ENCODE results near the gene CDH16. TPM values are rescaled to one million over a fixed set of nuclear protein-coding genes. Genes with fewer than 3 reads are reported as not detected.
A peak's percentile ranks its signal among the peaks of the same experiment; 100 is the strongest.

CDH16 gene
- total and polyA plus RNA-seq, 2 experiments from 2014 or later, result 3.2 to 4.4 TPM

DNA sequence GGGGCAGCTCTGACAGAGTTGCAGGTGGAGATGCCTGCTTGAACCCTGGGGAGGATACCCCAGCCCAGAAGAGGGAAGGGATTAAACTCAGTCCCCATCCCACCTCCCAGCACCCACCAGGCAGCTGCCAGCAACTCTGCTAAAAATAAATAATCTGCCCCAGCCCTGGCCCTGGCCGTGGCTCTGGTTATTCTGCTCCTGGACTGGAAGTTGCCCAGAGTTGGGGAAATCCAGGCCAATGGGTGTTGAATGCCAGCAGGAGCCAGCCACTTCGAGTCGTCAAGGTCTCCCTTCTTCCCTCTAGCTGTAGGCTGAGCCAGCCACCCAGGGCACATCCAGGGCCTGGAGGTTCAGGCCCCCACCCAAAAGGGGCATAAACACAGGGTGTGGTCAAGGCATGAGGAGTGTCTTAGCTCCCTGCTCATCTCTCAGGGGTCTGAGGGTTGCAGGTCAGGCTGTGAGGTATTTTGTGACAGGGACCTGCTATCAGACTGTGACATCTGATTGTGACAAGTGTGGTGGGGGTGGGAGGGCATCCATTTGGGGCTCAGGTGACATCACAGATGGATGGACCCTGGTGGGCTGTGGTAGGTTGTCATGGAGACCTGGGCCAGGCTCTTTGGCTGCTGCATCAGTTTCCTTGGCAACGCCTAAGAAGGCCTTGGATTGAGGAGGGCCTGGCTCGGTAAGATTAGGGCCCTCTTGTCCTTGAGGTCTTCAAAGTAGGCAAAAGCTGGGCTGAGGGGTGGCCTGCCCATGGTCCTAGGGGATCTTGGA, 7.7 kb upstream of the CDH16 start:
- Histone ChIP-seq H2AFZ (no peak overlapping the region), H3K9me3 (ENCODE audit: low read depth) (no peaks in the 10 kb centered on the region), H3K36me3 (replicated peaks; ENCODE audit: insufficient read depth, low read depth) (no peaks in the 10 kb centered on the region), H3K4me1 (ENCODE audit: insufficient read depth) (peaks cover 3% of the 10 kb centered on the region), H3K79me2 (no peaks in the 10 kb centered on the region), H3K27ac (no peak overlapping the region), H3K4me3 (no peak overlapping the region), H3K27me3 (peaks cover 24% of the 10 kb centered on the region), H3K4me2 (no peak overlapping the region), H3K9me2 (replicated peaks; ENCODE audit: insufficient read depth) (no peaks in the 10 kb centered on the region), H4K20me1 (ENCODE audit: insufficient read depth, poor library complexity, severe bottlenecking) (no peaks in the 10 kb centered on the region)
- DNase-seq (ENCODE audit: low spot score), result no peak
- TF ChIP-seq EZH2 (IDR thresholded peaks at IDR 0.05; ENCODE audit: borderline replicate concordance) (no peak), EZH2phosphoT487 (IDR thresholded peaks at IDR 0.05; ENCODE audit: low read depth, severe bottlenecking, unreplicated experiment) (no peak)
- TF ChIP-seq, protein P1, sequence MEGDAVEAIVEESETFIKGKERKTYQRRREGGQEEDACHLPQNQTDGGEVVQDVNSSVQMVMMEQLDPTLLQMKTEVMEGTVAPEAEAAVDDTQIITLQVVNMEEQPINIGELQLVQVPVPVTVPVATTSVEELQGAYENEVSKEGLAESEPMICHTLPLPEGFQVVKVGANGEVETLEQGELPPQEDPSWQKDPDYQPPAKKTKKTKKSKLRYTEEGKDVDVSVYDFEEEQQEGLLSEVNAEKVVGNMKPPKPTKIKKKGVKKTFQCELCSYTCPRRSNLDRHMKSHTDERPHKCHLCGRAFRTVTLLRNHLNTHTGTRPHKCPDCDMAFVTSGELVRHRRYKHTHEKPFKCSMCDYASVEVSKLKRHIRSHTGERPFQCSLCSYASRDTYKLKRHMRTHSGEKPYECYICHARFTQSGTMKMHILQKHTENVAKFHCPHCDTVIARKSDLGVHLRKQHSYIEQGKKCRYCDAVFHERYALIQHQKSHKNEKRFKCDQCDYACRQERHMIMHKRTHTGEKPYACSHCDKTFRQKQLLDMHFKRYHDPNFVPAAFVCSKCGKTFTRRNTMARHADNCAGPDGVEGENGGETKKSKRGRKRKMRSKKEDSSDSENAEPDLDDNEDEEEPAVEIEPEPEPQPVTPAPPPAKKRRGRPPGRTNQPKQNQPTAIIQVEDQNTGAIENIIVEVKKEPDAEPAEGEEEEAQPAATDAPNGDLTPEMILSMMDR (IDR thresholded peaks at IDR 0.05; ENCODE audit: poor library complexity), result no peak
- 88% methylated on average over 5 of the region's 5 CpGs for WGBS (ENCODE audit: low lambda C conversion rate, missing lambda C conversion rate)

DNA sequence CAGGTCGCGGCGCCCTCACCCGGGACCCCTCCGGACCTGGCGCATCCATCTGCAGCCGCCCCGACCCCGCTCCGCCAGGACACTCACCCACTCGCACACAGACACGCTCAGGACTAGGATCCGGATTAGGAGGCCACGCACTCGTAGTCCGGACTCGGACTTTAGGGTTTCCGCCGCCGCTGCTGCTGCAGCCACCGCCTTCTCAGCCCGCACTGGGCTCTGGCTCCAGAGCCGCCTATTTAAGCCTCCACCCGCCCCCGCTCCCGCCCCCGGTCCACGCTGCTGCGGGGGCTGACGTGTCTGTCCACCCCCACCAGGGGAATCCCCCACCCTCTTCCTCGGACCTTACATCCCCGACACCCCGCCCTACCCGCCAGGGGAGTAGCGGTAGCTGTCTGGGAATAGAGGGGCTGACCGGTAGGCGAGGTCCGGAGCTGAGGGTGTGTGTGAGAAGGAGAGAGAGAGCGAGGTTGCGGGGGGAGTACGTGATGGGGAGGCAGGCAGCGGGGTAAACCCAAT, 6.7 kb upstream of the CDH16 start, which contains the start of gene RRAD:
TSS of gene RRAD (minus strand) at position 214 of the 519 bp plus-strand sequence. CDS start 356 bp downstream, outside the sequence.
- peak within 1 kb of the TSS; percentile 96 for H3K4me2 ChIP-seq
- TF ChIP-seq, protein P1 (IDR thresholded peaks at IDR 0.05; ENCODE audit: poor library complexity), result no peak
- TF ChIP-seq EZH2 (IDR thresholded peaks at IDR 0.05; ENCODE audit: borderline replicate concordance), result peak; percentile 96
- peak; percentile 33 for TF ChIP-seq EZH2phosphoT487 (IDR thresholded peaks at IDR 0.05; ENCODE audit: low read depth, severe bottlenecking, unreplicated experiment)
- no peaks in the 10 kb centered on the region for H3K36me3 ChIP-seq (replicated peaks; ENCODE audit: insufficient read depth, low read depth)
- H3K27ac ChIP-seq, result no peak within 1 kb of the TSS
- 11% methylated on average over 20 of the region's 42 CpGs for WGBS (ENCODE audit: low lambda C conversion rate, missing lambda C conversion rate)
- H4K20me1 ChIP-seq (ENCODE audit: insufficient read depth, poor library complexity, severe bottlenecking), result no peaks in the 10 kb centered on the region
- peaks cover 3% of the 10 kb centered on the region for H3K4me1 ChIP-seq (ENCODE audit: insufficient read depth)
- H3K79me2 ChIP-seq, result no peaks in the 10 kb centered on the region
- DNase-seq (ENCODE audit: low spot score), result peak; percentile 48
- H3K9me3 ChIP-seq (ENCODE audit: low read depth), result no peaks in the 10 kb centered on the region
- H2AFZ ChIP-seq, result peak within 1 kb of the TSS; percentile 66
- no peak within 1 kb of the TSS for H3K4me3 ChIP-seq
- H3K27me3 ChIP-seq, result peaks cover 24% of the 10 kb centered on the region
- H3K9me2 ChIP-seq (replicated peaks; ENCODE audit: insufficient read depth), result no peaks in the 10 kb centered on the region

DNA sequence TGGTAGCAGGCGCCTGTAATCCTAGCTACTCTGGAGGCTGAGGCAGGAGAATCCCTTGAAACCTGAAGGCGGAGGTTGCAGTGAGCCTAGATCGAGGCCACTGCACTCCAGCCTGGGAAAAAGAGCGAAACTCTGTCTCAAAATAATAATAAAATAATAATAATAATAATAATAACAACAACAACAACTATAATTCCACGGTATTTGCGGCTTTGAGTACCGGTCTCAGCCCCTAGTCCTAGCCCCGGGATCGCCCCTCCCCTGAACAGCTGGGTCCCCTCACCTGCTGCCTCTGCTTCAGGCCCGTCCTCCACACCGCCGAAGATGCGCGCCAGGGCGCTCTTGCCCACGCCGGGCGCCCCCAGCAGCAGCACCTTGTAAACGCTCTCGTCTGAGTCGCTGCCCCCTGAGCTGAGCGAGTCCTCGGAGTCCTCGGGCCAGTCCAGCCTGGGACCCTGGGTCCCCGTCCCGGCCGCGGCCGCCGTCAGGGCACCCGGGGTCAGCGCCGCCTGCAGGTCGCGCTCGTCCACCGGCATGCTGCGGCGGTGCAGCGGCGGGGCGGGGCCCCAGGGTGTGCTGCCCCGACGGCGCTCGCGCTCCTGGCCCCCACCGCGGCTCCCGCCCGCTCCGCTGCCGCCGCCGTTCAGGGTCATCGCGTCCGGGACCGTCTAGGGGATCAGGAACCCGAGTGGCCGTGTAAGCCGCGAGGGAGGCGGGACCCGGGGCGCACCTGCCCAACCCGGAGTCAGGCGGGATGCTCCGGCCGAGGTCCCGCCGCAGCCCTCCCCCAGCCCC, 6.0 kb upstream of the CDH16 start:
- no peak overlapping the region for H3K4me3 ChIP-seq
- H4K20me1 ChIP-seq (ENCODE audit: insufficient read depth, poor library complexity, severe bottlenecking), result no peaks in the 10 kb centered on the region
- peak; percentile 75 for DNase-seq (ENCODE audit: low spot score)
- WGBS (ENCODE audit: low lambda C conversion rate, missing lambda C conversion rate), result 11% methylated on average over 63 of the region's 72 CpGs
- H3K27me3 ChIP-seq, result peaks cover 24% of the 10 kb centered on the region
- peak overlapping the region; percentile 96 for H3K4me2 ChIP-seq
- TF ChIP-seq EZH2 (IDR thresholded peaks at IDR 0.05; ENCODE audit: borderline replicate concordance), result no peak
- TF ChIP-seq, protein P1 (IDR thresholded peaks at IDR 0.05; ENCODE audit: poor library complexity), result peak; percentile 38
- TF ChIP-seq EZH2phosphoT487 (IDR thresholded peaks at IDR 0.05; ENCODE audit: low read depth, severe bottlenecking, unreplicated experiment), result no peak
- H2AFZ ChIP-seq, result peak overlapping the region; percentile 66
- H3K79me2 ChIP-seq, result no peaks in the 10 kb centered on the region
- no peaks in the 10 kb centered on the region for H3K9me3 ChIP-seq (ENCODE audit: low read depth)
- peaks cover 3% of the 10 kb centered on the region for H3K4me1 ChIP-seq (ENCODE audit: insufficient read depth)
- no peak overlapping the region for H3K27ac ChIP-seq
- no peaks in the 10 kb centered on the region for H3K9me2 ChIP-seq (replicated peaks; ENCODE audit: insufficient read depth)
- no peaks in the 10 kb centered on the region for H3K36me3 ChIP-seq (replicated peaks; ENCODE audit: insufficient read depth, low read depth)

Measured in hepatocyte (in vitro differentiated cells).